GM21423 (cell line): ENCODE measurements around the gene HACD2.

Source experiments
- ATAC-seq: cut with Tn5 transposase; IDR thresholded peaks from one replicate; pipeline ENCODE4 v1.9.1; 2021; ENCODE audit warnings: mild to moderate bottlenecking, moderate library complexity; ENCODE audit not compliant: unreplicated experiment

The HACD2 gene

DNA sequence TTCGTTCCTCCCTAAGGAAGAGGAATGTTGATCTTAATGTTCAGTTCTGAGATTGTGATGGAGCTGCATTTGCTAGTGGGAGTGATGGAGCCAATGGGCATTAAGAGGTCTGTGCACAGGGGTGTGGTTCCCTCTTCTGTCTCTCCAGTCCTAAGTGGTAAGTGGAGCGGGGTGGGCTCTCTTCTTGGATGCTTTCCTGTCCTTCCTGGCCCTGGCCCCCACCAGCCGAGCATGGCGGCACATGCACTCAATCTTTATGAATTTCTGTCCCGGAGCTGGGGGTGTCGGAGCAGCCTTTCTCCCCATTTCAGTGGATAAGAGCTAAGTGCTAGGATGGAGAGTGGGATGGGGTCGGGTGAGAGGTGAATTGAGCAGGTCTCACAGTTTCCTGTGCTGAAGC, 98.4 kb downstream of the HACD2 start:
- no peak for ATAC-seq

DNA sequence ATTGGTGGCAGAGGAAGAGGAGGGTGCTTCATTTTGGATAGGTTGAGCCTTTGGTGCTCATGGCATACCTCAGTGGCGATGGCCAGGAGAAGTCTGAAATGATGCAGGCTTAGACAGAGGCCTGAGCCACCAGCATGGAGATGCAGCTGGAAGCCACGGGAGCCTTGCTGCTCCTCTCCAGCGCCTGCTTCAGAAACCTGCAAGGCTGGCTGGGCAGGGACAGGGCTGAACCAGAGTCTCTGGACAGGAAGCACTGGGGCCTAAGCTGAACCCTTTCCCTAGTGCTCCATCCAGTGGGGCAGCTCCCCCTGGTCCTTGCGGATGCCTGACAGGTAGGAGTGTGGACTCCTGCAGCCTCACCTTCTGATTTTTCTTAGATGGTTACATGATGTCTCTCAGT, 99.3 kb downstream of the HACD2 start:
- ATAC-seq = no peak

- ATAC-seq = no peak
Observed at GRCh38 chr3:123483146-123483545, 101.7 kb downstream of the HACD2 start.

GRCh38 chr3:123481722-123482457, 103.0 kb downstream of the HACD2 start:
- ATAC-seq = no peak

- no peak for ATAC-seq
Observed at GRCh38 chr3:123481071-123481470, 103.8 kb downstream of the HACD2 start.

GRCh38 chr3:123480428-123480827, 104.4 kb downstream of the HACD2 start:
- no peak for ATAC-seq

DNA sequence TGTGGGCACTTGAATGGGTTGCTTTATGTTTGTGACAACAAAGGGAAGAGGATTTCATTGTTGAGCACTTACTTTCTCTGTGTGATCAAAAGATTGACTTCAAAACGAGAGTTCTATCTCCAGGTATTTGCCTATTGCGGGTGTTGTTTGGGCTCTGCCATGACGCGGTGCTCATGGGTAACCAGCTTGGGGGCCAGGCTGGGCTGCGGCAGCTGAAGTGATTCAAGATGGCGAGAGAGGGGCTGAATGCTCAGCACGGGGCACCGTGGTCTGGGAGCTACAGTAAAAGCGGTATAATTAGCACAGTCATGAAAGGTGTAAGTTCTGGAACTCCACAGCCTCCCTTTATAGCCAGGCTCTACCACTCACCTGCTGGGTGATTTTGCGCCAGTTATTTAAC, 105.0 kb downstream of the HACD2 start:
- ATAC-seq = no peak

GRCh38 chr3:123478314-123478713, 106.5 kb downstream of the HACD2 start:
- no peak for ATAC-seq

DNA sequence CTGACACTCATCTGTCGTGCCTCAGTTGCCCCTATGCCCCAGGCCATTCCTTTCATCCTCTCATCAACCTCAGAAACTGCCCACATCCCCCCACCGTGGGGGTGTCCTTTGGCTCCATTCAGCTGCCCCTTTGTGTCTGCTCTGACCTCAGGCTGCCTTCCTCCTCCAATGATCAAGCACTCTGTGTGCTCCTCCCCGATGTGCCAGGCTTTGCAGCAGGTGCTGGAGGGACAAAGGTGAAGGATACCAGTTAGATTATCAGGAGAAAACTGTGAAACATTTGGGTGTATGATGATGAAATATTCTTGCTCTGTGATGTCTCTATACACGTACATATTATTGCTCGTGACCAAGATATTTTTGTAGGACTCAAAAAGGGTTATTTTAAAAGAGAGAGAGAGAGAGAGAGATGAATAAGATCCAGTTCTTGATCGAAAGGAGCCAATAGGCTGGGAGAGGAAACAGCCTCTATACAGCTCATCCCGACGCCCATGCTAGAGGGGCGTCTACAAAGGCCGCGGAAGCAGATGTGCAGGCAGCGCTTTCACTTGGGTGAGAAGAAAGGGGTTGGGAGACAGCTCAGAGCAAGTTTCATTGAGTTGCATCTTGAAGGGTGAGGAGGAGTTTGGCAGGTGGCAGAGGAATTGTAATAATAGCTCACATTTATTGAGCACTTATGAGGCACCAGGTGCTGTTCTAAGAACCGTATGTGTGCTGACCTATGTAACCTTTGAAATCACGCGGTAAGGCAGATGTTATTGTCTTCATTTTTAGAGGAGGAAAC, 107.7 kb downstream of the HACD2 start:
- no peak for ATAC-seq

- no peak for ATAC-seq
Observed at GRCh38 chr3:123475786-123476185, 109.1 kb downstream of the HACD2 start.

DNA sequence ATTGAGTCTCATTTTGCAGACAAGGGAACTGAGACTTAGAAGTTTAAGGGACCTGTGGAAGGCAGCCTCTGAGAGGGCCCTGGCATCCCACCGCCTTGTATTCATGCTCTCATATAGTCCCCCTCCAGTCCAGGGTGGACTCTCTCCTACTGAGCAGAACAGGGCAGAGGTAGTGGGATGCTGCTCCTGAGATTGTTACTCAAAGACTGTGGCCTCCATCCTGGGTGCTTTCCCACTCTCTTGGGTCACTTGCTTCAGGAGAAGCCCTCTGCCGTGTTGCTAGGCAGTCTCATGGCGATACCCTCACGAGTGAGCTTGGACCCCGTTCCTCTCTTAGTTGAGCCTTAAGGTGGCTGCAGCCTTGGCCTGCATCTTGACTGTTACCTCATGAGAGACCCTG, 113.7 kb downstream of the HACD2 start:
- ATAC-seq = no peak

GRCh38 chr3:123469323-123469995, 115.4 kb downstream of the HACD2 start:
- no peak for ATAC-seq

DNA sequence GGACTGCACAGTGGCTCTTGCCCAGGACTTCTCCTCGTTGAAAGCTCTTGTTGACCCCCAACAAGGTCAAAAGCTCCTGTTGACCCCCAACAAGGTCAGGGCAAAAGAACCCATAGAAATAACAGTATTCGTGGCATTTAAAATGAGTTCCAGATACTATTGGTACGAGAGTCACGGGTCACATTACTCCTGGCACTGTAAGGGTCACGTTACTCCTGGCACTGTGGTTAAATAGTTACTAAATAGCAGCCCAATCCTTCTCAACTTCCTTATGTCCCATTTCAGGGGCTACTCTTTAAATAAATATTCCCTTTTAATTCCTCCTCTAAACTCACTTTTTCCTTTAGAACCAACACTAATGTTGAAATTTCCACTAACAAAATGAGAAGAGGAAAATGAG, 117.8 kb downstream of the HACD2 start:
- no peak for ATAC-seq

- no peak for ATAC-seq
Observed at GRCh38 chr3:123464211-123464610, 120.6 kb downstream of the HACD2 start.

- no peak for ATAC-seq
Observed at GRCh38 chr3:123459862-123460261, 125.0 kb downstream of the HACD2 start.

- no peak for ATAC-seq
Observed at GRCh38 chr3:123458255-123458654, 126.6 kb downstream of the HACD2 start.

DNA sequence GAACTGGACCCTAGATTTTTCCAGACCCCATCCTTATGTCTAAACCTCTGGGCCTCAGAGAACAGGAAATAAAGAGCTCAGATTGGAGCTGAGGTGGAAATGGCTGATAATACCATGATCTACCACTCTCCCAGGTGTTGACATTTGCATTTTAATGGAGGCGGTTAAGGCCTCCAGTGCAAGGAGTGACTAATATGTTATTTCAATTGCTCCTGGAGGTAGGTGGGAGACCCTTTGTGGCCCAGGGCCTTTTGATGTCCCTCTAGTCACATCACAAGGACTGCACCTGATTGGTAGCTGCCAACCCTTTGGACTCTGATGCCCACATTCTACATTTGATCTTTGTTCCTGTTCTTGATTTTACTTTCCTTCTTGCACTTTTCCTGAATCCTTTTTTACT, 127.0 kb downstream of the HACD2 start:
- no peak for ATAC-seq

- no peak for ATAC-seq
Observed at GRCh38 chr3:123453675-123454074, 131.2 kb downstream of the HACD2 start.

GRCh38 chr3:123451186-123451585, 133.7 kb downstream of the HACD2 start:
- ATAC-seq = no peak

DNA sequence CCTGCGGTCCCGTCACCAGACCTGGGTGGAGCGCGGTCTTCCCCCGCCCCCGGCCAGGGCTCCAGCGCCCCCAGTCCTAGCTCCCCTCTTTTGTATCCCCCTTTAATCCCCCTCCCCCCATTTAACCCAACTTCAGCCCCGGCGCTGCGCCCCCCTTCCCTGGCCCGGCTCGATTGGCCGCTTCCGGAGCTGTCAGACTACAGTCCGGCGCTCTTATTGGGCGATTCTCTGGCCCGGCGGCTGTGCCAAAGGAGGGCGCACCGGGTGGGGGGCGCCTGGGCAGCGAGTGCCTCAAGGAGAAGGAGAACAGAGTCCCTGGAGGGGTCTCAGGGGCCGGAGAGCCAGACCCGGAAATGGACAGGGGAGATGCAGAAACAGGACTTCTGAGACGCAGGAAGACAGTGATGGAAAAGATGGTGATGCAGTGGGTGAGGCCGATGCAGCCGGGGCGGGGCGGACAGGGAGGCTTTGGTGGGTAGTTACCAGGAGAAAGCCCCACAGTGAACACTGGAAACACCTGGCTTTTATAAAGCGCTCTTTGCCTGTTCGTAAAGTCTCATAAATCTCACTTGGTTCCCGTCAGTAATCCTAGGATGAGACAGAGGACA, 134.8 kb downstream of the HACD2 start:
- ATAC-seq = no peak
